ENCODE measurements around the gene FGFR3.

FGFR3 gene

GRCh38 chr4:1745165-1745564, 47.9 kb upstream of the FGFR3 start:
- no peak overlapping the region for H4K91ac ChIP-seq (ENCODE audit: low read length)
- H3K36me3 ChIP-seq (ENCODE audit: control insufficient read depth in 1 of 2, insufficient read depth in 2 of 2, low read depth in 1 of 2, low read length in 2 of 2): peaks cover 13 to 43% of the 10 kb centered on the region in 2 experiments
- no peak overlapping the region for H3K4ac ChIP-seq (ENCODE audit: low read depth in 1 of 2, low read length in 2 of 2)
- peaks cover 0 to 7% of the 10 kb centered on the region in 2 experiments for H3K27me3 ChIP-seq (ENCODE audit: control insufficient read depth in 1 of 2, insufficient read depth in 1 of 2, low read length in 2 of 2)
- DNase-seq: no peak
- no peak overlapping the region for H2BK5ac ChIP-seq (ENCODE audit: low read depth, low read length, poor library complexity, severe bottlenecking)
- H4K8ac ChIP-seq (ENCODE audit: low read length): peak overlapping the region; percentile 24
- H3K27ac ChIP-seq (ENCODE audit: low read length, poor library complexity, severe bottlenecking): no peak overlapping the region
- H3K4me3 ChIP-seq (ENCODE audit: insufficient read depth in 1 of 2, low read depth in 1 of 2, low read length in 2 of 2): no peak overlapping the region
- no peak overlapping the region for H3K9ac ChIP-seq (ENCODE audit: low read length)
- no peak overlapping the region for H3K18ac ChIP-seq (ENCODE audit: low read depth in 1 of 2, low read length in 2 of 2)
- H2AFZ ChIP-seq (ENCODE audit: low read depth, low read length): no peak overlapping the region
- no peaks in the 10 kb centered on the region for H3K9me3 ChIP-seq (ENCODE audit: control insufficient read depth, low read length)
- H3K79me1 ChIP-seq (replicated peaks; ENCODE audit: low read length, poor library complexity, severe bottlenecking): peaks cover 13% of the 10 kb centered on the region
- H3K4me2 ChIP-seq (ENCODE audit: low read length, poor library complexity, severe bottlenecking): no peak overlapping the region
- no peak overlapping the region for H2BK15ac ChIP-seq (ENCODE audit: low read depth, poor library complexity, severe bottlenecking)
- no peak overlapping the region for H3K14ac ChIP-seq (ENCODE audit: low read length in 2 of 2)
- H3K23ac ChIP-seq (ENCODE audit: low read length in 2 of 2): no peak overlapping the region
- peaks cover 12% of the 10 kb centered on the region for H3K4me1 ChIP-seq (ENCODE audit: control insufficient read depth, insufficient read depth, low read depth, low read length)
- no peak overlapping the region for H2BK12ac ChIP-seq (ENCODE audit: low read length in 2 of 2)
- H2BK120ac ChIP-seq (ENCODE audit: low read depth, low read length): no peak overlapping the region
- H2AK5ac ChIP-seq (ENCODE audit: low read length, severe bottlenecking): no peak overlapping the region
- WGBS: 92% methylated on average over 13 of the region's 13 CpGs

DNA sequence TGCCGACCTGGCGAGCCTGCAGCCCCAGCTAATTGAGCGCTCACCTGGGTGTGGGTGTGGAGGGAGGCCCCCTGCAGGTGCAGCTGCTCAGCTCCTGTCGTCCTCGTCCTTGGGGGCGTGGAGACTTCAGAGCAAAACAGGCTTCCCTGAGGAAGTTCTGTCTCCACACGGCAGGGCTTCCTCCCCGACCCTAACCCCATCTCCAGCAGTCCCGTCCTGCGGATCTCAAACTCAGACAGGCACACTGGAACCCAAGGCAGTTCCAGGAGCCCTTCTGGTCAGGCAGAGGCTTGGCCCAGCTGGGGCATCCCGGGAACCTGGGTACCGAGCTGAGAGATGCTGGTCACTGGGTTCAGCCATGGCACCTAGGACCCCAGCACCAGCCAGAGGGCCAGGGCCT, 47.4 kb upstream of the FGFR3 start:
- Histone ChIP-seq H2AFZ (ENCODE audit: low read depth, low read length) (no peak overlapping the region), H3K18ac (ENCODE audit: low read depth in 1 of 2, low read length in 2 of 2) (no peak overlapping the region), H3K36me3 (ENCODE audit: control insufficient read depth in 1 of 2, insufficient read depth in 2 of 2, low read depth in 1 of 2, low read length in 2 of 2) (peaks cover 11 to 38% of the 10 kb centered on the region in 2 experiments), H4K91ac (ENCODE audit: low read length) (no peak overlapping the region), H3K27ac (ENCODE audit: low read length, poor library complexity, severe bottlenecking) (no peak overlapping the region), H4K8ac (ENCODE audit: low read length) (peak overlapping the region; percentile 64), H3K23ac (ENCODE audit: low read length in 2 of 2) (no peak overlapping the region), H2BK5ac (ENCODE audit: low read depth, low read length, poor library complexity, severe bottlenecking) (no peak overlapping the region), H3K4me3 (ENCODE audit: insufficient read depth in 1 of 2, low read depth in 1 of 2, low read length in 2 of 2) (no peak overlapping the region), H3K4me1 (ENCODE audit: control insufficient read depth, insufficient read depth, low read depth, low read length) (peaks cover 12% of the 10 kb centered on the region), H3K9me3 (ENCODE audit: control insufficient read depth, low read length) (no peaks in the 10 kb centered on the region), H2AK5ac (ENCODE audit: low read length, severe bottlenecking) (no peak overlapping the region), H3K9ac (ENCODE audit: low read length) (no peak overlapping the region), H3K79me1 (replicated peaks; ENCODE audit: low read length, poor library complexity, severe bottlenecking) (peaks cover 11% of the 10 kb centered on the region), H3K27me3 (ENCODE audit: control insufficient read depth in 1 of 2, insufficient read depth in 1 of 2, low read length in 2 of 2) (peaks cover 0 to 12% of the 10 kb centered on the region in 2 experiments), H3K14ac (ENCODE audit: low read length in 2 of 2) (no peak overlapping the region), H2BK12ac (ENCODE audit: low read length in 2 of 2) (no peak overlapping the region), H2BK15ac (ENCODE audit: low read depth, poor library complexity, severe bottlenecking) (no peak overlapping the region), H2BK120ac (ENCODE audit: low read depth, low read length) (no peak overlapping the region), H3K4ac (ENCODE audit: low read depth in 1 of 2, low read length in 2 of 2) (peak overlapping the region in 1 of 2 experiments; percentile 59), H3K4me2 (ENCODE audit: low read length, poor library complexity, severe bottlenecking) (no peak overlapping the region)
- 87% methylated on average over 11 of the region's 12 CpGs for WGBS
- DNase-seq: no peak

- peaks cover 5 to 32% of the 10 kb centered on the region in 2 experiments for H3K36me3 ChIP-seq (ENCODE audit: control insufficient read depth in 1 of 2, insufficient read depth in 2 of 2, low read depth in 1 of 2, low read length in 2 of 2)
- H2AK5ac ChIP-seq (ENCODE audit: low read length, severe bottlenecking): no peak overlapping the region
- H4K8ac ChIP-seq (ENCODE audit: low read length): peak overlapping the region; percentile 64
- no peak overlapping the region for H2AFZ ChIP-seq (ENCODE audit: low read depth, low read length)
- no peak overlapping the region for H3K18ac ChIP-seq (ENCODE audit: low read depth in 1 of 2, low read length in 2 of 2)
- no peak overlapping the region for H2BK12ac ChIP-seq (ENCODE audit: low read length in 2 of 2)
- WGBS: 18% methylated on average over 13 of the region's 17 CpGs
- no peak overlapping the region for H2BK15ac ChIP-seq (ENCODE audit: low read depth, poor library complexity, severe bottlenecking)
- peak; percentile 76 for DNase-seq
- no peaks in the 10 kb centered on the region for H3K9me3 ChIP-seq (ENCODE audit: control insufficient read depth, low read length)
- H3K27ac ChIP-seq (ENCODE audit: low read length, poor library complexity, severe bottlenecking): no peak overlapping the region
- H3K14ac ChIP-seq (ENCODE audit: low read length in 2 of 2): no peak overlapping the region
- H3K9ac ChIP-seq (ENCODE audit: low read length): no peak overlapping the region
- no peak overlapping the region for H3K23ac ChIP-seq (ENCODE audit: low read length in 2 of 2)
- no peak overlapping the region for H2BK120ac ChIP-seq (ENCODE audit: low read depth, low read length)
- no peak overlapping the region for H2BK5ac ChIP-seq (ENCODE audit: low read depth, low read length, poor library complexity, severe bottlenecking)
- H3K27me3 ChIP-seq (ENCODE audit: control insufficient read depth in 1 of 2, insufficient read depth in 1 of 2, low read length in 2 of 2): peaks cover 0 to 14% of the 10 kb centered on the region in 2 experiments
- H3K4me3 ChIP-seq (ENCODE audit: insufficient read depth in 1 of 2, low read depth in 1 of 2, low read length in 2 of 2): peak overlapping the region in 1 of 2 experiments; percentile 16
- H3K79me1 ChIP-seq (replicated peaks; ENCODE audit: low read length, poor library complexity, severe bottlenecking): peaks cover 8% of the 10 kb centered on the region
- peaks cover 12% of the 10 kb centered on the region for H3K4me1 ChIP-seq (ENCODE audit: control insufficient read depth, insufficient read depth, low read depth, low read length)
- H3K4me2 ChIP-seq (ENCODE audit: low read length, poor library complexity, severe bottlenecking): no peak overlapping the region
- no peak overlapping the region for H4K91ac ChIP-seq (ENCODE audit: low read length)
- H3K4ac ChIP-seq (ENCODE audit: low read depth in 1 of 2, low read length in 2 of 2): peak overlapping the region in 1 of 2 experiments; percentile 59
Observed at GRCh38 chr4:1746265-1746691, 46.8 kb upstream of the FGFR3 start.

GRCh38 chr4:1746919-1747602, 46.0 kb upstream of the FGFR3 start:
- no peak overlapping the region for H3K27ac ChIP-seq (ENCODE audit: low read length, poor library complexity, severe bottlenecking)
- no peak overlapping the region for H2AK5ac ChIP-seq (ENCODE audit: low read length, severe bottlenecking)
- H3K9ac ChIP-seq (ENCODE audit: low read length): no peak overlapping the region
- no peak overlapping the region for H3K18ac ChIP-seq (ENCODE audit: low read depth in 1 of 2, low read length in 2 of 2)
- H2BK120ac ChIP-seq (ENCODE audit: low read depth, low read length): no peak overlapping the region
- H3K4me1 ChIP-seq (ENCODE audit: control insufficient read depth, insufficient read depth, low read depth, low read length): peaks cover 14% of the 10 kb centered on the region
- H3K79me1 ChIP-seq (replicated peaks; ENCODE audit: low read length, poor library complexity, severe bottlenecking): peaks cover 2% of the 10 kb centered on the region
- H3K4ac ChIP-seq (ENCODE audit: low read depth in 1 of 2, low read length in 2 of 2): no peak overlapping the region
- H3K23ac ChIP-seq (ENCODE audit: low read length in 2 of 2): no peak overlapping the region
- DNase-seq: no peak
- 80% methylated on average over 33 of the region's 33 CpGs for WGBS
- H2AFZ ChIP-seq (ENCODE audit: low read depth, low read length): no peak overlapping the region
- peak overlapping the region; percentile 65 for H2BK15ac ChIP-seq (ENCODE audit: low read depth, poor library complexity, severe bottlenecking)
- H4K8ac ChIP-seq (ENCODE audit: low read length): peak overlapping the region; percentile 52
- no peak overlapping the region for H3K4me2 ChIP-seq (ENCODE audit: low read length, poor library complexity, severe bottlenecking)
- H4K91ac ChIP-seq (ENCODE audit: low read length): no peak overlapping the region
- H2BK5ac ChIP-seq (ENCODE audit: low read depth, low read length, poor library complexity, severe bottlenecking): no peak overlapping the region
- no peak overlapping the region for H2BK12ac ChIP-seq (ENCODE audit: low read length in 2 of 2)
- H3K36me3 ChIP-seq (ENCODE audit: control insufficient read depth in 1 of 2, insufficient read depth in 2 of 2, low read depth in 1 of 2, low read length in 2 of 2): peaks cover 0 to 24% of the 10 kb centered on the region in 2 experiments
- H3K4me3 ChIP-seq (ENCODE audit: insufficient read depth in 1 of 2, low read depth in 1 of 2, low read length in 2 of 2): peak overlapping the region in 1 of 2 experiments; percentile 3
- H3K27me3 ChIP-seq (ENCODE audit: control insufficient read depth in 1 of 2, insufficient read depth in 1 of 2, low read length in 2 of 2): peaks cover 0 to 17% of the 10 kb centered on the region in 2 experiments
- no peaks in the 10 kb centered on the region for H3K9me3 ChIP-seq (ENCODE audit: control insufficient read depth, low read length)
- H3K14ac ChIP-seq (ENCODE audit: low read length in 2 of 2): no peak overlapping the region
